Measurements from ENCODE around the gene PAX9. TPM values are rescaled to one million over a fixed set of nuclear protein-coding genes. Genes with fewer than 3 reads are reported as not detected.

PAX9 gene
- total and polyA plus RNA-seq, 9 of the 15 experiments (the other 6 are each of a cell fraction or from before 2014, with no cell fraction given): 0.87 to 2.4 (median 1.3) TPM

- TF ChIP-seq ZNF318 (IDR thresholded peaks at IDR 0.05; ENCODE audit: borderline replicate concordance in 1 of 2, low read depth in 1 of 2): no peak
- TF ChIP-seq IFI16 (CRISPR knock-in tag; IDR thresholded peaks at IDR 0.05): no peak
- no peak for TF ChIP-seq ZNF699 (CRISPR knock-in tag; IDR thresholded peaks at IDR 0.05; ENCODE audit: insufficient replicate concordance)
- TF ChIP-seq ZNF407 (IDR thresholded peaks at IDR 0.05; ENCODE audit: low read depth): no peak
- no peak for TF ChIP-seq STAT5A (IDR thresholded peaks at IDR 0.05; ENCODE audit: borderline replicate concordance, low read length)
- TF ChIP-seq ZNF282 (CRISPR knock-in tag; IDR thresholded peaks at IDR 0.05): no peak
- no peak for TF ChIP-seq MNT (conservative IDR thresholded peaks at IDR 0.05)
Observed at GRCh38 chr14:36718216-36718615, 56.6 kb downstream of the PAX9 start (continued).

Data from K562 (cell line).